ENCODE results near the gene FAM222B.
"Not testable (repeated sequence)": the region's sequence is repeated elsewhere in the genome, so short reads cannot be mapped to it uniquely, and the experiment has no call there.

The FAM222B gene

GRCh38 chr17:28725660-28726225 lies 116.8 kb downstream of the FAM222B start:
- peak overlapping the region; percentile 96 for H3K4me3 ChIP-seq
- peaks cover 45% of the 10 kb centered on the region for H3K36me3 ChIP-seq (ENCODE audit: insufficient read depth, low read length)
- TF ChIP-seq EZH2 (IDR thresholded peaks at IDR 0.05) (no peak), FOXP2 (optimal IDR thresholded peaks at IDR 0.05; ENCODE audit: control extremely low read depth, extremely low read length, insufficient read depth) (no peak), POLR2AphosphoS5 (IDR thresholded peaks at IDR 0.05; ENCODE audit: borderline replicate concordance, low read depth, low read length) (peak; percentile 4; the same call in 1 of the 2 replicates)
- no peaks in the 10 kb centered on the region for H3K9me3 ChIP-seq (ENCODE audit: low read depth, low read length)
- H3K27ac ChIP-seq = peak overlapping the region; percentile 85
- no peak for DNase-seq (ENCODE audit: low read depth, low spot score)
- peak overlapping the region; percentile 81 for H3K9ac ChIP-seq (ENCODE audit: insufficient read length)

GRCh38 chr17:28725166-28725659 lies 117.4 kb downstream of the FAM222B start:
- H3K4me3 ChIP-seq = peak overlapping the region; percentile 96
- TF ChIP-seq FOXP2 (optimal IDR thresholded peaks at IDR 0.05; ENCODE audit: control extremely low read depth, extremely low read length, insufficient read depth) (no peak), POLR2AphosphoS5 (IDR thresholded peaks at IDR 0.05; ENCODE audit: borderline replicate concordance, low read depth, low read length) (peak; percentile 73)
- H3K36me3 ChIP-seq (ENCODE audit: insufficient read depth, low read length) = peaks cover 50% of the 10 kb centered on the region
- H3K27ac ChIP-seq = peak overlapping the region; percentile 85
- H3K9ac ChIP-seq (ENCODE audit: insufficient read length) = peak overlapping the region; percentile 81
- H3K9me3 ChIP-seq (ENCODE audit: low read depth, low read length) = no peaks in the 10 kb centered on the region
- DNase-seq (ENCODE audit: low read depth, low spot score) = no peak

- Histone ChIP-seq H3K27ac (peak overlapping the region; percentile 85), H3K4me3 (peak overlapping the region; percentile 96), H3K36me3 (ENCODE audit: insufficient read depth, low read length) (peaks cover 51% of the 10 kb centered on the region), H3K9me3 (ENCODE audit: low read depth, low read length) (no peaks in the 10 kb centered on the region), H3K9ac (ENCODE audit: insufficient read length) (no peak overlapping the region)
- no peak for DNase-seq (ENCODE audit: low read depth, low spot score)
- TF ChIP-seq EZH2 (IDR thresholded peaks at IDR 0.05) (no peak), POLR2AphosphoS5 (IDR thresholded peaks at IDR 0.05; ENCODE audit: borderline replicate concordance, low read depth, low read length) (no peak; the same call in 1 of the 2 replicates), FOXP2 (optimal IDR thresholded peaks at IDR 0.05; ENCODE audit: control extremely low read depth, extremely low read length, insufficient read depth) (no peak)
These were observed 118.0 kb downstream of the FAM222B start for GRCh38 chr17:28724500-28725165.

- not testable (repeated sequence) for H3K9me3 ChIP-seq (ENCODE audit: low read depth, low read length); DNase-seq (ENCODE audit: low read depth, low spot score); H3K9ac ChIP-seq (ENCODE audit: insufficient read length); H3K4me3 ChIP-seq
- Histone ChIP-seq H3K27ac (peak overlapping the region; percentile 85; the same call in 1 of the 2 replicates), H3K36me3 (ENCODE audit: insufficient read depth, low read length) (peaks cover 51% of the 10 kb centered on the region)
These were observed 118.6 kb downstream of the FAM222B start for GRCh38 chr17:28723836-28724499.

- H3K27ac ChIP-seq = peak overlapping the region; percentile 89
These were observed 119.3 kb downstream of the FAM222B start for GRCh38 chr17:28723159-28723835.

GRCh38 chr17:28722417-28723158 lies 120.0 kb downstream of the FAM222B start:
- Histone ChIP-seq H3K9me3 (ENCODE audit: low read depth, low read length) (no peaks in the 10 kb centered on the region), H3K36me3 (ENCODE audit: insufficient read depth, low read length) (peaks cover 51% of the 10 kb centered on the region), H3K27ac (peak overlapping the region; percentile 89), H3K9ac (ENCODE audit: insufficient read length) (no peak overlapping the region), H3K4me3 (peak overlapping the region; percentile 99)
- TF ChIP-seq POLR2AphosphoS5 (IDR thresholded peaks at IDR 0.05; ENCODE audit: borderline replicate concordance, low read depth, low read length) = no peak
- TF ChIP-seq EZH2 (IDR thresholded peaks at IDR 0.05) = no peak
- no peak for TF ChIP-seq FOXP2 (optimal IDR thresholded peaks at IDR 0.05; ENCODE audit: control extremely low read depth, extremely low read length, insufficient read depth)
- no peak for DNase-seq (ENCODE audit: low read depth, low spot score)

More at GRCh38 chr17:28723159-28723835, 119.3 kb downstream of the FAM222B start:
- H3K36me3 ChIP-seq (ENCODE audit: insufficient read depth, low read length) = peaks cover 51% of the 10 kb centered on the region
- no peak overlapping the region for H3K4me3 ChIP-seq
- DNase-seq (ENCODE audit: low read depth, low spot score) = no peak
- H3K9ac ChIP-seq (ENCODE audit: insufficient read length) = no peak overlapping the region
- TF ChIP-seq EZH2 (IDR thresholded peaks at IDR 0.05) = no peak
- TF ChIP-seq POLR2AphosphoS5 (IDR thresholded peaks at IDR 0.05; ENCODE audit: borderline replicate concordance, low read depth, low read length) = no peak
- no peak for TF ChIP-seq FOXP2 (optimal IDR thresholded peaks at IDR 0.05; ENCODE audit: control extremely low read depth, extremely low read length, insufficient read depth)
- H3K9me3 ChIP-seq (ENCODE audit: low read depth, low read length) = no peaks in the 10 kb centered on the region

- peak overlapping the region; percentile 99 for H3K4me3 ChIP-seq
- peak overlapping the region; percentile 89 for H3K27ac ChIP-seq
- peak overlapping the region; percentile 100 for H3K9ac ChIP-seq (ENCODE audit: insufficient read length)
- peaks cover 52% of the 10 kb centered on the region for H3K36me3 ChIP-seq (ENCODE audit: insufficient read depth, low read length)
- H3K9me3 ChIP-seq (ENCODE audit: low read depth, low read length); DNase-seq (ENCODE audit: low read depth, low spot score): not testable (repeated sequence)
These were observed 121.6 kb downstream of the FAM222B start for GRCh38 chr17:28720997-28721329.
